Renal pelvis (tissue), 12 donors: ENCODE results near the gene SNX1. TPM values are rescaled to one million over a fixed set of nuclear protein-coding genes. Genes with fewer than 3 reads are reported as not detected.
"Not testable (repeated sequence)": the region's sequence is repeated elsewhere in the genome, so short reads cannot be mapped to it uniquely, and the experiment has no call there.

ENCODE experiments used
- DNase-seq: peaks from one replicate; pipeline ENCODE4 v3.0.0-alpha.2; 2013
- long read RNA-seq, 16 experiments: transcript quantifications; one replicate each; lab custom pipeline, GENCODE V29; 2026
- polyA plus RNA-seq, 3 donors: library from polyadenylated mRNA; unstranded; fragments of 120-200 nt; gene quantifications; one replicate each; pipeline ENCODE4 v1.2.1, GENCODE V29; 2013; ENCODE audit not compliant: insufficient read length in 3 of 3

Gene SNX1
- 100 to 1,000 TPM; 103 to 120 (median 114) TPM for polyA plus RNA-seq
- long read RNA-seq, donor 1, transcript SNX1-208 (15 exons, 1,971 nt): major isoform, 19 of 33 reads
- long read RNA-seq, donor 1, partial matches to known transcripts: 14 of 33 reads
- long read RNA-seq, donor 1, other reads (novel, unspliced or antisense): 0 of 33 reads
- long read RNA-seq, donor 2, transcript SNX1-208 (15 exons, 1,971 nt): major isoform, 33 of 92 reads
- long read RNA-seq, donor 2, partial matches to known transcripts: 57 of 92 reads
- long read RNA-seq, donor 2, other reads (novel, unspliced or antisense): 0 of 92 reads
- long read RNA-seq, donor 3, transcript SNX1-208 (15 exons, 1,971 nt): major isoform, 12 of 21 reads
- long read RNA-seq, donor 3, partial matches to known transcripts: 7 of 21 reads
- long read RNA-seq, donor 3, other reads (novel, unspliced or antisense): 0 of 21 reads
- long read RNA-seq, donor 4, transcript SNX1-208 (15 exons, 1,971 nt): major isoform, 28 of 40 reads
- long read RNA-seq, donor 4, partial matches to known transcripts: 10 of 40 reads
- long read RNA-seq, donor 4, other reads (novel, unspliced or antisense): 0 of 40 reads
- long read RNA-seq, donor 5, transcript SNX1-208 (15 exons, 1,971 nt): major isoform, 7 of 13 reads
- long read RNA-seq, donor 5, partial matches to known transcripts: 6 of 13 reads
- long read RNA-seq, donor 5, other reads (novel, unspliced or antisense): 0 of 13 reads
- long read RNA-seq, donor 6, transcript SNX1-208 (15 exons, 1,971 nt): major isoform, 25 of 39 reads
- long read RNA-seq, donor 6, partial matches to known transcripts: 11 of 39 reads
- long read RNA-seq, donor 6, other reads (novel, unspliced or antisense): 0 of 39 reads
- long read RNA-seq, donor 7, transcript SNX1-208 (15 exons, 1,971 nt): major isoform, 27 of 41 reads
- long read RNA-seq, donor 7, partial matches to known transcripts: 12 of 41 reads
- long read RNA-seq, donor 7, other reads (novel, unspliced or antisense): 0 of 41 reads
- long read RNA-seq, donor 8, transcript SNX1-208 (15 exons, 1,971 nt): major isoform, 14 of 20 reads
- long read RNA-seq, donor 8, partial matches to known transcripts: 6 of 20 reads
- long read RNA-seq, donor 8, other reads (novel, unspliced or antisense): 0 of 20 reads
- long read RNA-seq, donor 9, transcript SNX1-208 (15 exons, 1,971 nt): major isoform, 25 of 37 reads
- long read RNA-seq, donor 9, partial matches to known transcripts: 12 of 37 reads
- long read RNA-seq, donor 9, other reads (novel, unspliced or antisense): 0 of 37 reads
- long read RNA-seq, donor 10, transcript SNX1-208 (15 exons, 1,971 nt): major isoform, 13 of 28 reads
- long read RNA-seq, donor 10, partial matches to known transcripts: 14 of 28 reads
- long read RNA-seq, donor 10, other reads (novel, unspliced or antisense): 0 of 28 reads
- long read RNA-seq, donor 11, transcript SNX1-208 (15 exons, 1,971 nt): major isoform, 7 of 30 reads
- long read RNA-seq, donor 11, partial matches to known transcripts: 23 of 30 reads
- long read RNA-seq, donor 11, other reads (novel, unspliced or antisense): 0 of 30 reads
- long read RNA-seq, donor 12, transcript SNX1-208 (15 exons, 1,971 nt): major isoform, 28 of 44 reads
- long read RNA-seq, donor 12, partial matches to known transcripts: 14 of 44 reads
- long read RNA-seq, donor 12, other reads (novel, unspliced or antisense): 0 of 44 reads
- long read RNA-seq, donor 13, transcript SNX1-208 (15 exons, 1,971 nt): major isoform, 8 of 17 reads
- long read RNA-seq, donor 13, partial matches to known transcripts: 8 of 17 reads
- long read RNA-seq, donor 13, other reads (novel, unspliced or antisense): 0 of 17 reads
- long read RNA-seq, donor 14: 0 reads
- long read RNA-seq, donor 15: 0 reads
- long read RNA-seq, donor 16, full-length matches to known transcripts: 24 of 33 reads
- long read RNA-seq, donor 16, partial matches to known transcripts: 9 of 33 reads
- long read RNA-seq, donor 16, other reads (novel, unspliced or antisense): 0 of 33 reads

GRCh38 chr15:64095795-64096667 is at the start of gene SNX1:
Gene SNX1, plus strand, starts transcription at chr15:64095982. Its CDS starts 32 bp downstream, at chr15:64096014.
- DNase-seq: peak; percentile 95

- peak; percentile 59 for DNase-seq
Observed at GRCh38 chr15:64046421-64047153, 49.2 kb upstream of the SNX1 start, which contains the start of gene DAPK2. Gene DAPK2, minus strand, starts transcription at chr15:64046485. Its CDS starts 6,224 bp downstream, at chr15:64040261.

- no peak for DNase-seq
Observed at GRCh38 chr15:64048781-64049460, 46.9 kb upstream of the SNX1 start.

GRCh38 chr15:64050281-64051092 is 45.3 kb upstream of the SNX1 start:
- DNase-seq: no peak

GRCh38 chr15:64051093-64051402 is 44.7 kb upstream of the SNX1 start:
- DNase-seq: no peak

GRCh38 chr15:64051407-64052259 is 44.1 kb upstream of the SNX1 start:
- DNase-seq: no peak

GRCh38 chr15:64052925-64053491 is 42.8 kb upstream of the SNX1 start:
- DNase-seq: no peak

- DNase-seq: not testable (repeated sequence)
Observed at GRCh38 chr15:64053674-64054073, 42.1 kb upstream of the SNX1 start.

GRCh38 chr15:64058279-64058678 is 37.5 kb upstream of the SNX1 start:
- no peak for DNase-seq

- not testable (repeated sequence) for DNase-seq
Observed at GRCh38 chr15:64059104-64059503, 36.7 kb upstream of the SNX1 start.

GRCh38 chr15:64060716-64061115 is 35.1 kb upstream of the SNX1 start:
- no peak for DNase-seq

GRCh38 chr15:64066451-64066850 is 29.3 kb upstream of the SNX1 start:
- no peak for DNase-seq

- peak; percentile 53 for DNase-seq
Observed at GRCh38 chr15:64067564-64068030, 28.2 kb upstream of the SNX1 start.

- DNase-seq: no peak
Observed at GRCh38 chr15:64068133-64068532, 27.6 kb upstream of the SNX1 start.

GRCh38 chr15:64070106-64070505 is 25.7 kb upstream of the SNX1 start:
- DNase-seq: no peak
